HG02763 (cell line): ENCODE measurements around the gene GMPPA.

Experiments
- ATAC-seq: cut with Tn5 transposase; IDR thresholded peaks from one replicate; pipeline ENCODE4 v1.9.1; 2021; ENCODE audit warnings: mild to moderate bottlenecking, moderate library complexity; ENCODE audit not compliant: unreplicated experiment

The GMPPA gene

DNA sequence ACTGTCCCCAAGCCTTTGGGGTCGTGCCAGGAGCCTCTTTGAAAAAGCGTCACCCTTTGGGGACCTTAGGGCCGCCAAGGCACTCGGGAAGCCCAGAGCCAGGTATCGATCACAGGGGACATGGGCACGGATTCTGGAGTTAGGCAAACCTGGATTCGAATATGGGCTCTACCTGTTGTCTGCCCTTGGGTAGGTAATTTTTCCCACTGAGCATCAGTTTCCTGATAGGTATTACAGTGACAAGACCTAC, 54.4 kb downstream of the GMPPA start:
- no peak for ATAC-seq

DNA sequence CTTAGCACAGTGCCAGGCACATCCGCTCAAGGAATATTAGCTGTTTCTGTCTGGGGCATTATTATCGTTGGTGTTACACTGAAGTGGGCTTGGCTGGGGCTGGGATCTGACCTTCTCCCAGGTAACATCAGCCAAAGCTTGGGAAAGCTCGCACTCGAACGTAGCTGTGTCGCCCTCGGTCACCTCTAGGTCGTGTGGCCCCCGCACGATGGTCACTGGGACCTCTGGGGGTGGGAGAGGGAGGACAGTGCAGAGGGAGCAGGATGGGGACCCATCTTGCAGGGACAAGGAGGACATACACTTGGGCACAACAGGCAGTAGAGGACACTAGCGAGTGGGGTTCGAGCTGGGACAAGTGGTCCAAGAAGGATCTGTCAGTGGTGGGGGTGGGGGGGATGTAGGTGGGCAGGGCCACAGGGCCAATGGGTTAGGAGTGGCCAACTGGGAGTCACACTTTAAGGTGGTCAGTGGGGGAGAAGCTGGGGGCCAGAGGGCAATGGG, 54.8 kb downstream of the GMPPA start:
- ATAC-seq, result no peak

DNA sequence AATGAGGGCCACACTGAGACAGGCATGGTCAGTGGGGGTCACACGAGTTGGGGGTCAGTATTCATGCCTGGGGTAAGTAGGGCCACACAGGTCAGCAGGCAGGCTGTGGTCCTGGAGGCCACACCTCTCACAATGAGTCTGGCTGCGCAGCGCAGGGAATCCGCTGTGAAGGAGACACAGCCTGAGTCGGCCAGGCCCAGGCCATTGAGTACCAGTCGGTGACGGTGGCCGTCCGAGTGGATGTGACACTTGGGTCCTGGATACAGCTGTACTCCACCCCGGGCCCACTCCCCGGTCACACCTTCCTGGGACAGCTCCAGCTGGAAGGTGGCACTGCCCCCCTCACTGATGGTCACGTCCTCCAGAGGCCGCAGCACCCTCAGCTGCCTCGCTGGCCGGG, 55.7 kb downstream of the GMPPA start:
- no peak for ATAC-seq

DNA sequence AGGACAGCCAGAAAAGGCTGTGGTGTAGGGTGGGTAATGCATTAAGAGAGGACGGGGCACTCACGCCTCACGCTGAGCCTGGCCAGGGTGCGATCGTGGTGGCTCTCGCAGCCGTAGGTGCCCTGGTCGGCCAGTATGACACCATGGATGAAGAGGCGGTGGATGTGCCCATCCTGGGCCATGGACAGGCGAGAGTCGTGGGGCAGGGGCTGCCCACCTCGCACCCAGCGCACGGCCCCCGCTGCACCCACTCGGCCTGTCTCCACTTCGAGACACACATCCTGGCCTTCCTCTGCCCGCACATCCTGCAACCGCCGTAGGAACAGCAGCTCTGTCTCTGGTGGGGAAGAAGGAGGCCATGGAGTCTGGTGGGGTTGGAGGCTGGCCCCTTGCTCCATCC, 57.3 kb downstream of the GMPPA start:
- ATAC-seq, result no peak

DNA sequence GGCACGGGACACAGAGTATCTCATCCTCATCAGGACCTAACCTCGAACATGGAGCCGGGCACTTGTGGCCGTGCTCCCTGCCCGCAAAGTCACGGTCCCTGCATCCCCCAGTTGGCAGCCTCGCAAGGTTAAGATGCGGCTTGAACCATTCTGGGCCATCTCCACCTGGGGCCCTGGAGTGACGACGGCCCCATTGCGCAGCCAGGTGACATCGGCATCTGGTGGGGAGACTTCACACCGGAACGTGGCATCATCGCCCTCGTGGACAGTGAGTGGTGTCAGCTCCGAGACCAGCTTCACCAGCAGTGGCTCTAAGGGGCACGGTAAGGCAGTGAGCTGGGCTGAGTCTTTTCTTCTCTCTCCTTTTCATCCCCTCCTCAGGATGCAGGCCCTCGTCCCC, 57.7 kb downstream of the GMPPA start:
- ATAC-seq, result no peak
